Loucy (cell line): ENCODE measurements around the gene ZBTB20.

Experiments
- EZH2phosphoT487 ChIP-seq: fragments of 200-600 bp; IDR thresholded peaks from 2 replicates; pipeline ENCODE4 v1.6.1; 2018; ENCODE audit warnings: antibody characterized with exemption, mild to moderate bottlenecking, moderate library complexity, borderline replicate concordance
- TF ChIP-seq, protein P1 (sequence below): fragments of 200-600 bp; sonication (generic); conservative IDR thresholded peaks from 2 replicates; pipeline ENCODE4 v1.5.1; 2014; ENCODE audit warnings: mild to moderate bottlenecking, antibody characterized with exemption, low read length

DNA sequence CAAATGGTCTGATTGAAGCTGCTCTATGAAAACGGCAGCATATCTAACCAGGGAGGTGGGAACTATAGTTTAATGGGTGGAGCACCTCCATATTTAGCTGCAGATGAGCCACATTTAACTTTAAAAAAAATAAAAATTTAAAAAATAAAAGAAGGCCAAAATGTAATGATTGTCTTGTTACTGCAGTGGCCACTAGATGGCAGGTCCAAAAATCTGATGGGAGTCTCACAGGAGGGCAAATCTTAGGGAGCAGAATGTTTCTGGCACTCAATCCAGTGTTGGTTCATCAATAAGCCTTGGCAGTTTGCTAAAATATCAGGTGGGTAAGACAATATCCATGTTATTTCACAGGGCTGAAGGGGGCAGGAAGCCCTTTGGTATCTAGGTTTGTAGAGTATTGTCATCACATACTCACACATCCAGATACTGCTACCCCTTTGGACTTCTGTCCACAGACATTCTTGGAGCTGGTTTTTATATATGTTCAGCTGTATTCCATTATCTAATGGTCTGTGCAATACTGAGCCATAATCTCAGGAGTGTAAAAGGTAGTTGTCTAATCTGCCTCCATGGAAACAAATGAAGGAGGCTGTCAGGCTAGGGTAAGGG is 619.9 kb downstream of the ZBTB20 start:
- TF ChIP-seq, protein P1, sequence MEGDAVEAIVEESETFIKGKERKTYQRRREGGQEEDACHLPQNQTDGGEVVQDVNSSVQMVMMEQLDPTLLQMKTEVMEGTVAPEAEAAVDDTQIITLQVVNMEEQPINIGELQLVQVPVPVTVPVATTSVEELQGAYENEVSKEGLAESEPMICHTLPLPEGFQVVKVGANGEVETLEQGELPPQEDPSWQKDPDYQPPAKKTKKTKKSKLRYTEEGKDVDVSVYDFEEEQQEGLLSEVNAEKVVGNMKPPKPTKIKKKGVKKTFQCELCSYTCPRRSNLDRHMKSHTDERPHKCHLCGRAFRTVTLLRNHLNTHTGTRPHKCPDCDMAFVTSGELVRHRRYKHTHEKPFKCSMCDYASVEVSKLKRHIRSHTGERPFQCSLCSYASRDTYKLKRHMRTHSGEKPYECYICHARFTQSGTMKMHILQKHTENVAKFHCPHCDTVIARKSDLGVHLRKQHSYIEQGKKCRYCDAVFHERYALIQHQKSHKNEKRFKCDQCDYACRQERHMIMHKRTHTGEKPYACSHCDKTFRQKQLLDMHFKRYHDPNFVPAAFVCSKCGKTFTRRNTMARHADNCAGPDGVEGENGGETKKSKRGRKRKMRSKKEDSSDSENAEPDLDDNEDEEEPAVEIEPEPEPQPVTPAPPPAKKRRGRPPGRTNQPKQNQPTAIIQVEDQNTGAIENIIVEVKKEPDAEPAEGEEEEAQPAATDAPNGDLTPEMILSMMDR = peak; percentile 62
- no peak for TF ChIP-seq EZH2phosphoT487
